HUDEP-2 (cell line): ENCODE data around the gene ARHGEF16.

Source experiments
- DNase-seq, 76 experiments: peaks; one replicate each; lab custom pipeline; 2025; ENCODE audit not compliant: unreplicated experiment in 76 of 76; lab: John Stamatoyannopoulos, UW

ARHGEF16 gene

GRCh38 chr1:3455670-3456448, 1.4 kb downstream of the ARHGEF16 start:
- no peak for DNase-seq

DNA sequence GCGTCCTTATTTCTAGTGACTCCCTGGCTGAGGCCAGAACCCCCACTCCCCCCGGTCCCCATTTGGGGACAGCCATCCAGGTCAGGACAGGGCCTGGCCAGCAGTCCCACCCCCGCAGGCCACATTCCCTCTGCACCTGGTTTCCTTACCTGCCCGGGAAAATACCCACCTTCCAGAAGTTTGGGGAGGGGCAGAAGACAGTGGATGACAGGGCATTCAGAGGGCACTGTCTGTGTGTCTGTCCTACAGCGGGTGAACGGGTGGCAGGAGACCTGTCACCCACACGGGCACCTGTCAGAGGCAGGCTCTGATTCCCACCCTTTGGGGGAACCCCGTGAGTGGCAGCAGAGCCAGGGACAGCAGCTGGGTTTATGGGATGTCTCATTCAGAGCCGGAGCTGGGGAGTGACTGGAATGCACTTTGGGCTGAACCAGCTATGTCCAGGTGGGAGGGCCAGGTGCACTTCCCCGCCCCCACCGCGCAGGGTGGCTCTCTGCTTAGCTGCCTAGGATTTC, 2.0 kb downstream of the ARHGEF16 start:
- DNase-seq: no peak

DNA sequence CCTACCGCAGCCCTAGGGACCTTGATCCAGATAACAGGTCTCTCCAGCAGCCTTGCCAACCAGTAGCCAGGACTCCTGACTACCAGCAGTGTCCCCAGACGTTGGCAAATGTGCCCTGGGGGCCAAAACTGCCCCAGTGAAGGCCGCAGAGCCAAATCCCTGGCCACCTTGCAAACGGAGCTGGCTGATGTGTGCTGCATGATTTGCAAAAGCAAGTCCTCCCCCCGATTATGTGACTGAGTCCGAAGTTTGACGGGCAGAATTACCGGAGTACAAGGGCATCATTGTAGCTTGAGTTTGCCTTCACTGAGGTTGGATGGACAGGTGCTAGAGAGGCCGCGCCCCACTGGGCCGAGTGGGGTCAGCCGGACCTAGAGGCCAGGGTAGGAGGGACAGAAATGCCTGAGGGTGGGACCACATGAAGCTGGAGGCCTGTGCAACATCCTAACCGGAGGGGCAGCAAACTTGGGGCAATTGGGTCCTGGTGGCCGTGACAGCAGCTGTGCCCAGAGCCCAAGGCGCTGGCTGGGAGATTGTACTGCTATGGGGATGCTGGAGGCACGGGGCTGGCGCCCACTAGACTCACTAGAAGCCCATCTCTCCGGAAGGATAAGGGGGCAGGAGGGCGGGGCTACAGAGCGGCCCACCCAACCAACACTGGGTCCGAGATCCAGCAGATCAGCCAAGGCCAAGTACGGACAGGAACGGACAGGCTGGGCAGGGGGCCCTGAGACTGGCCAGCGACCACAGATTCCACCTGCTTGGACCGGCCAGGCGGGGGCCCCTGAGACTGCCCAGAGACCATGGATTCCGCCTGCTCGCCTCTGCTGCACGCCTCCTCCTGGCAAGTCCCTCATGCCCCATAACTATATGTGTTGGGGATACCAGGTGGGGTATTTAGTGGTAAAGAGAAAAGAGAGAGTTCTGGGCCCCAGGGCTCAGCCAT, 2.8 kb downstream of the ARHGEF16 start:
- no peak for DNase-seq

GRCh38 chr1:3457910-3458883, 3.7 kb downstream of the ARHGEF16 start:
- no peak for DNase-seq

- no peak for DNase-seq
These were observed 4.8 kb downstream of the ARHGEF16 start for GRCh38 chr1:3459051-3459908.

DNA sequence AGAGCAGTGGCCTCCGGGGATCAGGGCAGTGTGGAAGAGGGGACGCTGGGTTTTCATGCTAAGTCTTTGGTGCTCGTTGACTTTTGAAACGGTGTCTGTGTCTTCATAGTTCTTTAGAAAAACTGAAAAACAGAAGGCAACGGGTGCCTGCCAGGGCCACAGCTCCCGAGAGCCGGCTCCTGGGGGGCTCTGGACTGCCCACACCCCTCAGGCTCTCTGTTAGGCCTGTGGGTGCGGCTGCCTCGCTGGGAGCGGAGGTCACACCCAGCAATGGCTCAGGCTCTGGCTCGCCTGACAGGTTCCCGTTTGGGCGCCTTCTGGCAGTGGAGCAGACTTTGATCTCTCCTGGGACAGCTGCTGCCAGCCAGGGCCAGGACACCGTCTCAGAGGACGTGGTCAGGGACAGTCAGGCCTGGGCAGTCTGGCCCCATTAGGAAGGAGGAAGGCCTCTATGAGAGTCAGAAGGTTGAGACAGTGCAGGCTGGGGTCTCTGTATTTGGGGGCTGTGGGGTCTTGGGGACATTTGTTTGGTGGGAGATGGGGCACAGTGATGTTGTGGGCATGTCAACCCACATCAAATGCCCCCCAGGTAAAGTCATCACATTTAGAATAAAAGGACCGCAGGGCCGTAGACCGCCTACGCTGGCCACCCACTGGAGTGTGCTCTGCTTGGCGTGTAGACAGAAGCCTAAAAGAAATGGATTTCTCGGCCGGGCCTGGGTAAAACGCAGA, 5.6 kb downstream of the ARHGEF16 start:
- DNase-seq: no peak

DNA sequence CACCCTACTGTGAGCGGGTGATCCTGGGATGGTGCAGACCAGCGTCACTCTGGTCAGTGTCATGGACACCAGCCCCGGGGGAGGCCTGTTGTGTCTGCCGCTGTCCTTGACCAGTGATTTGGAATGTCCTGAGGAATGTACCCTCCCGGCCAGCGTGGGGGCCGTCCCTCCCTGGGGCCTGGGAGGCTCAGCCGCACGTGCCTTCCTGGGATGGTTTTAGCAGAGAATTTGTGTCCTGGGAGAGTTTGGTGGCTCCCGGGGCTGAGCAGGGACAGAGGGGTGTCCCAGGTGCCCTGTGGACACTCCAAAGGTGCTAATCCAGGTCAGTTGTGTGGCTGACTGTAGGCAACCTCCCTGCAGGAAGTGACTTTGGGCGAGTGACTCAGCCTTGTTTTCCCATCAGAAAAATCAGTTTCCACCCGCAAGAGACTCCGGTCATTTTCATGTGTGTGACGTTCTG, 6.2 kb downstream of the ARHGEF16 start:
- no peak for DNase-seq

DNA sequence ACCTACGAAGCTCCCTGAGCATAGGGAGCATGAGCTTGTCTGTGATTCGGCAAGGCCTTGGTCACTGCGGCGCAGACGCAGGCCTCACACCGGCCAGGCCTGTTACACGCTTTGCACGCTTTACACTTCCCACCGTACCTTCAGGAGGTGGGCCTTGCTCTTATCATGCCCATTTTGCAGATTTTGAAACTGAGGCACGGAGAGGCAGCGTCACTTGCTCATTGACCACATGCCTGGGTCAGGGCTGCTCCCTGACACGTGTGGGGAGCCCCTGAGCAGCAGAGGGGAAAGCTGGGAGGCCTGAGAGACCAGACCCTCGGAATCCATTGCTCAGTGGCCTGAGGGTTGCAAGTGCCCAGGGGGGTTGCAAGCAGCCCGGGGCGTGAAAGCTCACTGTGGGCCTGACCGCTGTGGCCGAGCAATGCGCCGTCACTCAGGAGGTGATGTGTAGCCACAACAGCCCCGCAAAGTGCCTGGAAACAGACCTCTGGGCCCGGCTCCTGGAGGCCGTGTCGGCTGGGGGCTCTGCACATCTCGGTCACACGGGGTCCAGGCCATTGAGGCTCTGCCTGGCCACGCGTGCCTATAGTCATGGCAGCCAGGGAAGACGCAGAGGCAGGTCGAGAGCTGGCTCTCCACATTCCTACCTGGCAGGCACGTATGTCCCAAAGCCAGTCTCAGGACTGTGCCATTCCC, 6.9 kb downstream of the ARHGEF16 start:
- no peak for DNase-seq

- no peak for DNase-seq
These were observed 7.4 kb downstream of the ARHGEF16 start for GRCh38 chr1:3461934-3462275.

- no peak for DNase-seq
These were observed 8.0 kb downstream of the ARHGEF16 start for GRCh38 chr1:3462356-3463012.

GRCh38 chr1:3463013-3463385, 8.5 kb downstream of the ARHGEF16 start:
- no peak for DNase-seq

DNA sequence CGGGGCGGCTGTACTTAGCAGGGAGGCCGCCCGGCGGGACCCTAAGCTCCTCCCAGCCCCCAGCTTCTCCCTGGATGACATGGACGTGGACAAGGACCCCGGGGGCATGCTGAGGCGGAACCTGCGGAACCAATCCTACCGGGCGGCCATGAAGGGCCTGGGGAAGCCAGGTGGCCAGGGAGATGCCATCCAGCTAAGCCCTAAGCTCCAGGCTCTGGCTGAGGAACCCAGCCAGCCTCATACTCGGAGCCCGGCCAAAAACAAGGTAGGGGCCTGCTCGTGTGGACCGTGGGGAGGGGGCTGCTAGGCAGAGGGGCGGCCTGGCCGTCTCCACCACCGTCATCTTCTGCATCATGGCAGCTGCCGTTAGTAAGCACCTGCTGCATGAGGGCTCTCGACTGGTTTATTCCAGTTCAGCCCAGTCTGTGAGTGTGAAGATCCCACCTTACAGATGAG, 9.0 kb downstream of the ARHGEF16 start:
- DNase-seq: no peak

GRCh38 chr1:3463891-3464648, 9.6 kb downstream of the ARHGEF16 start:
- no peak for DNase-seq

GRCh38 chr1:3464649-3465025, 10.2 kb downstream of the ARHGEF16 start:
- no peak for DNase-seq

DNA sequence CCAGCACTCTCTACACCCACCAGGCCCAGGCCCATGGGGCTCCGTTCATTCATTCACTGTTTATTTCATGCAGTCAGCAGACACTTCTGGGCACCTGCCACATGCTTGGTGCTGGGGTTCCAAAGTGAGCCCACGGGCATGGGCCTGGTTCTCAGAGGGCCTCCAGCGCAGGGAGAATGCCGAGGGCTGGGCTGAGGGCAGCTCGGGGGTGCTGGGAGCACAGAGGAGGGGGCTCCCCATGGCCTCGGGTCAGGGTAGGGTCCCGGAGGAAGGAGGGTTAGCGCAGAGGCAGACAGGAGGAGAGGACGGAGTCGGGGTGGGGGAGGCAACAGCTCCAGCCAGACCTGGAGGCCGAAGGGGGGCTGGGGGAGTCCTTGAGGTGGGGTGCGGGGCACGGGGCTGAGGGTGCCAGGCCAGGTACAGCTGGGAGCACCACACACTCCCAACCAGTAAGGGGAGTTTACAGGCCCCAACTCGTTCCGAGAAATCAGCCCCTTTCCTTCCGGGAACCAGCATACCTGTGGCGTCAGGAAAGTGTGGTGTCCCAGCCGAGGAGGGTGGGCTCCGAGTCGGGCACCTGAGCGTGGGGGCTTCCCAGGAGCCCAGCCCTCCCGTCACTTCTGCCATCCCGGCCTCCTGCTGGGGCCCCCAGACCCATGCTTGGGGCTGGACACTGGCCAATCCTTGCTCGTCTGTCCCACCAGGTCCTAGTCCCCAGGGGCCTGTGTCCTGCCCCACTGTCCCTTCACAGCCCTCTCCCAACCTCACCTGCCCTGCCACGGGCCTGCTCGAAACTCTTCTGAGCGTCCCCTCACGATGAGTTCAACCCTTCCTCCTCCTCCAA, 10.8 kb downstream of the ARHGEF16 start:
- no peak for DNase-seq

GRCh38 chr1:3465935-3466321, 11.5 kb downstream of the ARHGEF16 start:
- no peak for DNase-seq
